HCT116 (cell line): ENCODE data around the gene TDRD7. TPM values are rescaled to one million over a fixed set of nuclear protein-coding genes. Genes with fewer than 3 reads are reported as not detected.

Experiments
- ATAC-seq: fragments of 200-7000 bp; cut with Tn5 transposase; 2 replicates; pipeline ENCODE4 v1.9.1; 2020; ENCODE audit warnings: mild to moderate bottlenecking, moderate library complexity
- BruUV-seq: library from RNA; stranded (reverse); fragments of 400-500 nt; replicated peaks from 2 replicates; lab custom pipeline; 2021; lab: Mats Ljungman, UMichigan
- CTCF ChIA-PET: fragments of 300-600 bp; sonication (Branson Sonifier 250); formaldehyde crosslinking; loops from one replicate; lab custom pipeline; 2021; ENCODE audit warnings: antibody characterized with exemption; lab: Charles Lee
- POLR2A ChIA-PET: fragments of 300-600, 350-600 bp; sonication (Branson Sonifier 250); formaldehyde crosslinking; loops from one replicate; lab custom pipeline; 2021; ENCODE audit warnings: antibody characterized with exemption; lab: Charles Lee
- RAD21 ChIA-PET, 2 experiments: fragments of 300-600 bp; sonication (Branson Sonifier 250); formaldehyde crosslinking; loops; one replicate each; lab custom pipeline; 2023; ENCODE audit warnings: low total read pairs in 2 of 2; ENCODE audit not compliant: uncharacterized antibody in 2 of 2, unreplicated experiment in 2 of 2, low non-redundant PET in 1 of 2; lab: Charles Lee
- DNase-seq: peaks from one replicate; pipeline ENCODE4 v3.0.0-alpha.2; 2010; ENCODE audit warnings: low read depth, low spot score
- H2AFZ ChIP-seq: fragments of 200-600 bp; shearing (Covaris generic), sonication (generic); 2 replicates; pipeline ENCODE4 v1.6.1; 2017; ENCODE audit warnings: low read depth, mixed run types, mixed read lengths, antibody characterized with exemption, low read length; ENCODE audit not compliant: poor library complexity, severe bottlenecking
- H3K27ac ChIP-seq: 2 replicates; pipeline ENCODE4 v1.5.1; 2012; ENCODE audit warnings: low read depth, low read length
- H3K27me3 ChIP-seq: fragments of 200-600 bp; sonication (generic); 2 replicates; pipeline ENCODE4 v1.6.1; 2016; ENCODE audit warnings: mixed run types, low read length, mixed read lengths; ENCODE audit not compliant: insufficient read depth
- H3K36me3 ChIP-seq, 2 experiments: fragments of 200-500 bp in 1 of 2; fragments of 200-600 bp in 1 of 2; sonication (Bioruptor generic) in 1 of 2; sonication (generic) in 1 of 2; 2 replicates each; pipeline versions ENCODE4 v1.5.1 to v1.6.1; 2014 to 2016; ENCODE audit warnings: low read length in 2 of 2, inconsistent platforms in 1 of 2, mixed read lengths in 1 of 2, mixed run types in 1 of 2; ENCODE audit not compliant: insufficient read depth in 2 of 2, control insufficient read depth in 1 of 2
- H3K4me1 ChIP-seq, 2 experiments: fragments of 200-600 bp in 1 of 2; sonication (generic) in 1 of 2; 2 replicates each; pipeline versions ENCODE4 v1.5.1 to v1.6.1; 2012 to 2017; ENCODE audit warnings: low read length in 2 of 2, inconsistent platforms in 1 of 2, mild to moderate bottlenecking in 1 of 2, mixed read lengths in 1 of 2, mixed run types in 1 of 2, moderate library complexity in 1 of 2; ENCODE audit not compliant: insufficient read depth in 2 of 2, control insufficient read depth in 1 of 2
- H3K4me2 ChIP-seq: fragments of 200-600 bp; sonication (generic); 2 replicates; pipeline ENCODE4 v1.6.1; 2017; ENCODE audit warnings: mixed run types, low read length, mixed read lengths
- H3K4me3 ChIP-seq, 2 experiments: fragments of 200-600 bp in 1 of 2; sonication (generic) in 1 of 2; replicated peaks in 1 of 2; 2 replicates each; pipeline ENCODE4 v1.5.1; 2011 to 2016; ENCODE audit warnings: low read length in 2 of 2, control low read depth in 1 of 2, low read depth in 1 of 2, mild to moderate bottlenecking in 1 of 2, mixed read lengths in 1 of 2, mixed run types in 1 of 2
- H3K79me2 ChIP-seq: fragments of 200-600 bp; sonication (generic); 2 replicates; pipeline ENCODE4 v1.6.1; 2017; ENCODE audit warnings: mild to moderate bottlenecking, mixed run types, low read length, moderate library complexity, mixed read lengths; ENCODE audit not compliant: insufficient read depth
- H3K9ac ChIP-seq: fragments of 200-600 bp; sonication (generic); 2 replicates; pipeline ENCODE4 v1.6.1; 2016; ENCODE audit warnings: low read length, mixed read lengths
- H3K9me2 ChIP-seq: fragments of 200-600 bp; sonication (generic), shearing (Covaris generic); 2 replicates; pipeline ENCODE4 v1.6.1; 2017; ENCODE audit warnings: mixed run types, mild to moderate bottlenecking, moderate library complexity; ENCODE audit not compliant: insufficient read depth
- H3K9me3 ChIP-seq, 2 experiments: fragments of 200-500 bp in 1 of 2; fragments of 200-600 bp in 1 of 2; sonication (Bioruptor generic) in 1 of 2; sonication (generic) in 1 of 2; 2 replicates each; pipeline ENCODE4 v1.6.1; 2014 to 2017; ENCODE audit warnings: low read length in 2 of 2, mixed read lengths in 2 of 2, inconsistent platforms in 1 of 2, low read depth in 1 of 2, mild to moderate bottlenecking in 1 of 2, mixed run types in 1 of 2, moderate library complexity in 1 of 2; ENCODE audit not compliant: control insufficient read depth in 1 of 2, insufficient read depth in 1 of 2
- H4K20me1 ChIP-seq: fragments of 200-600 bp; sonication (generic), shearing (Covaris generic); 2 replicates; pipeline ENCODE4 v1.6.1; 2017; ENCODE audit warnings: mixed run types, mild to moderate bottlenecking, moderate library complexity; ENCODE audit not compliant: insufficient read depth
- ATF3 ChIP-seq: IDR thresholded peaks from 2 replicates; pipeline ENCODE4 v1.6.1; 2012
- CBX3 ChIP-seq: IDR thresholded peaks from 2 replicates; pipeline ENCODE4 v1.6.1; 2012; ENCODE audit warnings: low read depth
- FOSL1 ChIP-seq: IDR thresholded peaks from 2 replicates; pipeline ENCODE4 v1.6.1; 2012; ENCODE audit warnings: low read depth
- JUND ChIP-seq: IDR thresholded peaks from 2 replicates; pipeline ENCODE4 v1.6.1; 2012
- MAX ChIP-seq: IDR thresholded peaks from 2 replicates; pipeline ENCODE4 v1.6.1; 2012
- SP1 ChIP-seq: IDR thresholded peaks from 2 replicates; pipeline ENCODE4 v1.6.1; 2012; ENCODE audit warnings: low read depth
- ZBTB33 ChIP-seq: IDR thresholded peaks from 2 replicates; pipeline ENCODE4 v1.6.1; 2011; ENCODE audit warnings: mild to moderate bottlenecking, low read length, moderate library complexity; ENCODE audit not compliant: insufficient replicate concordance; ENCODE audit errors: extremely low read depth
- intact Hi-C: fragments of 100-400 bp; cut with micrococcal nuclease; formaldehyde crosslinking; loops from 2 replicates; pipeline ENCODE4 v1.10.0; 2022
- total RNA-seq: library from RNA; stranded (reverse); gene quantifications from one replicate; pipeline ENCODE4 v1.2.1, GENCODE V29; 2021; ENCODE audit not compliant: unreplicated experiment

TDRD7 gene
- total RNA-seq, 1 experiment from 2014 or later = 8.0 TPM

GRCh38 chr9:97511655-97512427 lies 99.9 kb downstream of the TDRD7 start:
- RAD21 ChIA-PET = no interaction called here
- H3K27ac ChIP-seq = no peak overlapping the region
- no peaks in the 10 kb centered on the region for H3K27me3 ChIP-seq
- H4K20me1 ChIP-seq = no peaks in the 10 kb centered on the region
- H3K9me2 ChIP-seq = no peaks in the 10 kb centered on the region
- no peak overlapping the region for H3K9ac ChIP-seq
- H3K9me3 ChIP-seq = no peaks in the 10 kb centered on the region
- TF ChIP-seq FOSL1 (peak; percentile 29; the same call in 1 of the 2 replicates), ZBTB33 (no peak), MAX (peak; percentile 13; the same call in 1 of the 2 replicates), JUND (peak; percentile 44), CBX3 (peak; percentile 40; the same call in 1 of the 2 replicates), ATF3 (no peak), SP1 (peak; percentile 45)
- no peak overlapping the region for H3K4me3 ChIP-seq
- CTCF ChIA-PET = interaction anchor here (1.1 kb wide), 1 partner anchor 104 kb away, joined by 3 read pairs; no protein-coding TSS in a partner anchor
- H3K79me2 ChIP-seq = no peaks in the 10 kb centered on the region
- peaks cover 5 to 20% of the 10 kb centered on the region in 2 experiments; a peak in 2 of 4 replicates for H3K4me1 ChIP-seq
- POLR2A ChIA-PET = interaction anchor here (0.6 to 2.1 kb wide), 2 partner anchors 11 to 141 kb away, joined by 3 to 7 read pairs; partner anchors contain the start of gene TMOD1
- ATAC-seq (peak; percentile 38), DNase-seq (no peak)
- H2AFZ ChIP-seq = no peak overlapping the region
- intact Hi-C loops = no loop called here
- no peaks in the 10 kb centered on the region for H3K36me3 ChIP-seq
- H3K4me2 ChIP-seq = peak overlapping the region; percentile 2
- BruUV-seq = no TSS peak
